ENCODE measurements around the gene RAMP1. TPM values are rescaled to one million over a fixed set of nuclear protein-coding genes. Genes with fewer than 3 reads are reported as not detected.

RAMP1 gene
- total RNA-seq, 1 experiment from 2014 or later = 13.5 TPM

DNA sequence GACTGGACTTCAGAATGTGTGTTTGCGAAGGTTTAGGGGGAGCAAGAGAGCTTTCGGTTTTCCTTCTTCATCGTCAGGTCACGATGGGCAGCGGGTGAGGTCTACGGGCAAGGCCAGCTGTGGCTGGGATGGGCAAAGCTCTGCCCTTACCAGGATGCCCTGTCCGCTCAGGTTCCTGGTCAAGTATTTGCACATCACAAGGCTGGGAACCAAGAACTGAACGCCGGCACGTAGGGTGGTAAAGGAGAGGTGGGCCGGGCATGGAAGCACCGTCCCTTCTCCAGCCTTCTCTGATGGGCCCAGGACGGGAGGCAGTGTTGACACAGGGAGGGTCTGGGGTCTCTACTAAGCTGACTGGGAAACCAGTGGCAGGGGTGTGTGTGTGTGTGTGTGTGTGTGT, 56.9 kb downstream of the RAMP1 start:
- DNase-seq (ENCODE audit: low read depth) = no peak

DNA sequence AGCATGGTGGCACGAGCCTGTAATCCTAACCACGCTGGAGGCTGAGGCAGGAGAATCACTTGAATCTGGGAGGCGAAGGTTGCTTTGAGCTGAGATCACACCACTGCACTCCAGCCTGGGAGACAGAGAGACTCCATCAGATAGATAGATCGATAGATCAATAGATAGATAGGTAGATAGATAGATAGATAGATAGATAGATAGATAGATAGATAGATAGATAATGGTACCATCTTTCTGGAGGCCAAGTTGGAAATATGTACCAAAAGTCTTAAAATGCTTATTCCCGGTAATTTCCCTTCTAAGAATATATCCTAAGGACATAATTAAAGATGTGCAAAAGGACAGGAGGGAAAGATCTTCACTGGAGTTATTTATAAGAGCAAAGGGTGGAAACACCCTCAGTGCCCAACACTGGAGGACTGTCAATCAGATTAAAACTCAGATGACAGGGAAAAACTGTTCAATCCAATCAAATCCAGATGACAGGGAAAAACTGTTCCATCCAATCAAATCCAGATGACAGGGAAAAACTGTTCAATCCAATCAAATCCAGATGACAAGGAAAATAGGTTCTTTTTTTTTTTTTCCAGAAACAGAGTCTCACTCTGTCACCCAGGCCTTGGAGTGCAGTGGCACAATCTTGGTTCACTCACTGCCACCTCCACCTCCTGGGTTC, 58.4 kb downstream of the RAMP1 start:
- DNase-seq (ENCODE audit: low read depth) = no peak

DNA sequence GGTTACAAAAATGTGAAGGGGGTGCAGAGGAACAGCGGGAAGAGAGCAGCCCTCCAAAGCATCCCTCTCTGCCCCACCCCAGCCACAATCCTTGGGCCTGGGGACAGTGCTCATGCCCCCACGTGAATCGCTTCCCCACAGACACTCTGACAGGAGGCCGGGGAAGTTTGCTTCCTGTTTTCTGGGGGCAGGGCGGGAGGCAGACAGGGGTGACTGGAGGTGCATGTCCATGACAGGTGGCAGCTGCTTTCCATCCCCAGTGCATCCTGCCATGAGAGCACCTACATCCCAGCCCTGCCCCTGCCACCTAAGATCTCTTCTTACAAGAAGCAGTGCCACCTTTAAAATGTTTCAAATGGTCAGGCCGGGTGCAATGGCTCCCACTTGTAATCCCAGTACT, 60.2 kb downstream of the RAMP1 start:
- no peak for DNase-seq (ENCODE audit: low read depth)

DNA sequence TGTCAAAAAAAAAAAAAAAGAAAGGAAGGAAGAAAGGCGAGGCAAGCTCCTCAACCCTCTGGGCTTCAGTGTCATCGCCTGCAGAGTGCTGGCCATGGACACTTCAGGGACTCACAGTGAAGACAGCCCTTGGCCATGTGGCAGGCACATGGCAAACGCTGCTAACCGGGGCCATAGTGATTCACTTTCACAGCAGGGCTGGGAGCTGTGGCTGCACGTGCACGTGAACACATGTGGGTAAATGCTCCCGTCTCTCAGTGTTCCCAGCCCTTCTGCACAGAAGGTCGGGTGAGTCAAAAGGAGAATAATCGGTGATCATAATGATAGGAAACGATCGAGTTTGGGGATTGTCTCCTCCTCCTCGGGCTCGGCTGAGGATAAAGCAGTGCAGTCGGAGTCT, 61.2 kb downstream of the RAMP1 start:
- peak; percentile 17 for DNase-seq (ENCODE audit: low read depth)

DNA sequence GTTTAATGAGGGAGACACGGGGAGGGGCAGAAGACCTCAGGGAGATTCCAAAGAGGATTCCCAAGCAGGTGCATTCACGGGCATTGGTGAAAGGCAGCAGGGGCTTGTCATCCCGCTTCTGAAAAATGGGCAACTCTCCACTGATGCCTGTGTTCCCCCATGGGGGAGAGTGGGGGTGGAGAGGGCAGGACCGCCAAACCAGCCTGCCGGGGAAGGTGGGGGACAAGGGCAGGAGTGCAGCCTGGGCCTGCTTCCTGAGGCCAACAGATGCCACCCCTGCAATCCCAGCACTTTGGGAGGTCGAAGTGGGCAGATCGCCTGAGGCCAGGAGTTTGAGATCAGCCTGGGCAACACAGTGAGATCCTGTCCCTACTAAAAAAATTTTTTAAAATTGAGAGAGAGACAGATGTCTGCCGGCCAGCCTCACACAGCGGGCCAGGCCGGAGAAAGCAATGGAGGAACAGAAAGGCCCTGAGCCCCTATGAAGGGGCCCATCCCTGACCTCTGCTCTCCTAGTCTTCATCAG, 62.6 kb downstream of the RAMP1 start:
- no peak for DNase-seq (ENCODE audit: low read depth)

DNA sequence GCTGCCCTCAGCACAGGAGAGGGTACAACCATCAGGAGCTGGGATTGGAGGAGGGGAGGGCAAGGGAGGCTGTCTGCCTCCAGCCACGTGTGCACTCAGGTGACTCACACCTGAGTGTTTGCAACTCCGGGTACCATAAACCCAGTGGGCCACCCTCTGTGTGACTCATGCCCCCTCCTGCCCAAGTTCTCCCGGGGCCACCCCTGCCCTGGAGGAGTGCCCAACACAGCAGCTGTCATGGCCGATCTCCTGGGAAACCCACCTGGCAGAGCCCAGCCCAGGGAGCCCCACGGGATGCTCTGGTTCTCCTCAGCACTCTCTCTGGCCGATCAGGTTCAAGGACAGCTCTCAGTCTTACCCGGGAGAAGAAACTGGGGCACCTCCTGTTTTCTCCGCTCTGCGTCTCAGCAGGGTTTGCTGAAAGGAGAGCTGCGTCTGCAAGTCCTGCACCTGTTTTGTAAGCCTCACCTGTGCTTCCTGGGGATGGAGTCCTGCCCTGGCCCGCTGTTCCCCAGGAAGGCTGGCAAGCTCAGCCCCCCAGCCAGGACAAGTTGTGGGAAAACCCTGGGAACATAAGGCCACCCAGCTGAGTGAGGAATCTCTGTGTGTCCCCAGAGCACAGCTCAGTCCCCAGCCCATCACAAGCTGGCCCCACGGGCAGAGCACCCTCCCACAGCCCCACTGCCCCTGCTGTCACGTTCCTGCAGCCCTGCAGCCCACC, 63.4 kb downstream of the RAMP1 start:
- DNase-seq (ENCODE audit: low read depth) = peak; percentile 34

DNA sequence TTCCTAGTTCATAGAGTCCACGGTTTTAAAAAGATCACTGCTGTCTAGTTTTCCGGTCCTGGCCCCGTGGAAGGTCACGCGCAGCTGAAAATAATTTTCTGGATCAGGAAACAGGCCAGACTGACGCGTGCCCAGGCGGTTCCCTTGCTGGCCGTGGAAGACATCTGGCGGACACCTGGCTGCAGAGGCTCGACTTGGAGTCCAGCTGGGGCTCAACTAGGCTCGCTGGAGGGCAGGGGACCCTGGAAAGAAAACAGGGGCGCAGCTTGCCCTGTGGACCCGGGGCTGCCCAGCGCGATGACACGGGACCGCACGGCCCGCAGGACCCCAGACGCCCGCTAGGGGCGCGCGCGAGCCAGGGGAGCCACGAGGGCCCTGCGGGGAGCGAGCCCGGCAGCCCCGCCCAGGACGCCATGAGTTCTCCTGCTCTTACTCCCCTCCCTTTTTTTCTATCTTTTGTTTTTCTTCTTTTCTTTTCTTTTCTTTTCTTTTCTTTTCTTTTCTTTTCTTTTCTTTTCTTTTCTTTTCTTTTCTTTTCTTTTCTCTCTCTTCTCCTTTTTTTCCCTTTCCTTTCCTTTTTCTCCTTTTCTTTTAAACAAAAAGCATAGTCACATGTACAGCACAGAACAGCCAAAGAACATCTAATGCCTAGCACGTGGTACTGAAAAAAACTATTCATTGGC, 64.2 kb downstream of the RAMP1 start:
- peak; percentile 18 for DNase-seq (ENCODE audit: low read depth)

DNA sequence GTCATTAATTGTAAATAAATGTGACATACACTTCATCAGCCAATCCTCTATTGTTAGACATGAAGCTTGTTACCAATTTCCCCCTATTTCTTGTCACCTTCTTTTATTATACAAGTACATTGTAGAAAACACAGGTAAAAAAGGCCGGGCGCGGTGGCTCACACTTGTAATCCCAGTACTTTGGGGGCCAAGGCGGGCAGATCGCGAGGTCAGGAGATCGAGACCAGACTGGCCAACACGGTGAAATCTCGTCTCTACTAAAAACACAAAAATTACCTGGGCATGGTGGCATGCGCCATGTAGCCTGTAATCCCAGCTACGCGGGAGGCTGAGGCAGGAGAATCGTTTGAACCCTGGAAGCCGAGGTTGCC, 64.7 kb downstream of the RAMP1 start:
- no peak for DNase-seq (ENCODE audit: low read depth)

DNA sequence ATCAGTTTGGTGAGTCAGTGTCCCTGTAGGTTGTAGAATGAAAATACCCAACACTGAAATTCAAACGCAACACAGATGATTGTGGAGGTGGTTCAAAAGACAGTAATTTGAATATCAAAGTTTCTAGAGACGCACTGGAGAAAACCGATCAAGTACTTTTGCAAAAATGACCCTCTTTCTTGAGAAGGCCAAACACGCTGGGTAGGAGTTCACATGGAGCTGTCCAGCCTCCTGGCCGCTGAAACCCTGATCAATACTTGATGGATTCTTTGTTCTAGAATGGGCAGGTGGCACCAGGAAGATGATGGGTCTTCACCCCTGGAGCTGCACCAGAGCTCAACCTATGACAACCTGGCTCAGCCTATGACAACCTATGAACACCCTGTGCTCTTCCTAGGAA, 67.7 kb downstream of the RAMP1 start:
- DNase-seq (ENCODE audit: low read depth) = no peak

DNA sequence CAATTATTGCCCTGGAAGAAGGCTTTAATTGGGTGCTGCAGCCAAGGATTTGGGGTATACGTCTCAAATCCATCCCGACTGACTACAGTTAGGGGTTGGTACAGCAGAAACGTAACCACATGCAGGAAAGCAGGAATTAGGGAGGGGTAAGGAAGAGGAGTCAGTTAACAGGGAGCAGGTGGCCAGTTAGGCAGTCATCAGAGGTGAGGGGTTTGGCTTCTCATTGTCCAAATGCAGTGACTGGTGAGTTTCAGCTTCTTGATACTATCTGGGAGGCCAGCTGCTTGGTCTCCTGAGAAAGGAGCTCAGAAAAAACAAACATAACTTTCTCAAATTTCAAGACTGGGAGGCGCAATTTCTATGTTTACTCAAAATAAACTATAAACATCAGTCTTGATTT, 68.6 kb downstream of the RAMP1 start:
- DNase-seq (ENCODE audit: low read depth) = peak; percentile 32

DNA sequence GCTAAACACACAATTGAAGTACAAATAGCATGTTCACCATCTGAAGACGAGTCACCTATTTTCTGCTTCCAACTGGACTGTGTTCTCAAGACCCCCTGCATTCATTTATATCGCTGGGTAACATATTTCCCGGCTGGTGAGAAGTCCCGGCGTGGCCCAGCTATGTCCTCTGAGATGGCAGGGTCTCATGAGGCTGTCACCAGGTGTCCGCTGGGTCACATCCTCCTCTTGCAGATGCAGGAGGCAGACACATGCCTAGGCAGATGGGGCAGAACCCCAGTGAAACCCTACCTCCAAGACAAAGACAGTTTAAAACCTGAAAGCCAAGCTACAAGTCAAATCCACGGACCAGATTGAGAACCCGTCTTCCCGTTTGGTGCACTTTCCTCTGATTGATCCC, 70.6 kb downstream of the RAMP1 start:
- DNase-seq (ENCODE audit: low read depth) = no peak

DNA sequence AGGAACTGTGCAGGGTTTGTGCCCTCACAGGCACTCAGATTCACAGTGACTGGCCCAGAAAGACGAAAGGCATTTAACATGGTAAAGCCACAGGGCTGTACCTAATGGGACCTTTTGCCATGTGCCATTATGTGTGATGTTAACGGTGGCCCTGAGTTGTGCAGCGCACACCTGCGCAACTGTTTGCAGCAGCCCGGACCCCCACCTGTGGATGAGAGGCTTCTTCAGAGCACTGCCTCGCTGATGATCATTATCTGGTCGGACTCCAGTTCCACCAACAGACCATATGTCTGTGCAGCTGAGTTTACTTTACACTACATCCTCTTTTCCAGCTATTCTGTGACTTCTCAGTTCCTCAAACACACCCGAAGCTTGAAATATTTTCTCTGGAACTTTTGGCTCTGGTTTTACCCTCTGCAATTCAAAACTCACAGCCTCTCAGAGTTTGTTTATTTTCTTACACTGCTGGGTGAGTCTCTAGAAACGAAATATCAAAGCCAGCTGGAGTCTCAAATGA, 71.8 kb downstream of the RAMP1 start:
- no peak for DNase-seq (ENCODE audit: low read depth)

DNA sequence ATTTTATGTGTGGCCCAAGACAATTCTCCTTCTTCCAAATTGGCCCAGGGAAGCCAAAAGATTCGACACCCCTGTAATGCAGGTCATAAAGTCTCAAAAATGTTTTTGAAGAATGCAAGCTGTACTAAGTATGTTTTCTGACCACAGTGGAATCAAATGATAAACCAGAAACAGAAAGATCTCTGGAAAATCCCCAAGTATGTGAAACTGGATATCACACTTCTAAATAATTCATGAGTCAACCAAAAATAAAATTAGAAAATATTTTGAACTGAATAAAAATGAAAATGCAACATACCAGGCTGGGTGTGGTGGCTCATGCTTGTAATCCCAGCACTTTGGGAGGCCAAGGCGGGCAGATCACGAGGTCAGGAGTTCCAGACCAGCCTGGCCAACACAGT, 73.3 kb downstream of the RAMP1 start:
- DNase-seq (ENCODE audit: low read depth) = peak; percentile 88

DNA sequence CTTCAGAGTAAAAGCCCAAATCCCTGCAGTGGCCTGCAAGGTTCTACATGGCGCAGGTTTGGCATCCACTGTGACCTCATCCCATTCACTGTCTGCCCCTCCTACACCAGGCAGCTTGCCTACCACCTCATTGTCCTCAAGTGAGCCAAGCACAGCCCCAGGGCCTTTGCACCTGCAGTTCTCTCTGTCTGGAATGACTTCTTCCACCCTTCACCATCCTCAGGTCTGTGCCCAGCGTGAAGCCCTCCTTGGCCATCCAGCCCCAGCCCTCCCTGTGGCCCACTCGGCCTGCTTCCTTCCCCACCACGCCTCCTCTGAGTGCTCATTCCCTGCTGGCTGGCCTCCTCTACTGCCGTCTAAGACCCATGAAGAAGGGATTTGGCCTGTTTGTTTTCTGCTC, 74.8 kb downstream of the RAMP1 start:
- DNase-seq (ENCODE audit: low read depth) = no peak

DNA sequence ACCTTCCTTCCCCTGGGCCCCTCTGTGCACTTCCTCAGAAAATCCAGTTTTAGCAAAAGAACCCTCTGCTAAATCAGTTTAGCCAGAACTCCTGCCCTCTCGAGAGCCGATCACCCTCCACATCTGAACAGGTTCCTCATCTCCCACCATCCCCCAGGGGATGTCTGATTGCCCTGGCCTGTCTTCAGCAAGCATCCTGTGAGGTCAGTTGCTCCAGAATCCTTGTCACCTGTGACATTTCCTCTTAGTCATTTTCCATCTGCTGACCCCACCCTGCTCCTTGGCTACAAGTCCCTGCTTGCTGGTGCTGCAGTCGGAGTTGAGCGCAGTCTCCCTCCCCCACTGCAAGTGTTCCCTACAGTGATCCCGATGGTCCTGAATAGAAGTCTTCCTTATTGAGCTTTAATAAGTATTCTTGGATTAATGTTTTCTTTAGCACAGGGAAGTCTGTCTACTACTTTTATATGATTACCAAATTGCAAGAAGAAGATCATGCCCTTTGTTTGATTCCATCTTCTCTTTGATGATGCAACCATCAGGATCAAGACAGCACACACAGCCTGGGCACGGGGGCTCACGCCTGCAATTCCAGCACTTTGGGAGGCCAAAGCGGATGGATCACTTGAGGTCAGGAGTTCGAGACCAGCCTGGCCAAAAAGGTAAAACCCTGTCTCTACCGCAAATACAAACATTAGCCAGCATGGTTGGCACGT, 76.5 kb downstream of the RAMP1 start:
- DNase-seq (ENCODE audit: low read depth) = no peak

DNA sequence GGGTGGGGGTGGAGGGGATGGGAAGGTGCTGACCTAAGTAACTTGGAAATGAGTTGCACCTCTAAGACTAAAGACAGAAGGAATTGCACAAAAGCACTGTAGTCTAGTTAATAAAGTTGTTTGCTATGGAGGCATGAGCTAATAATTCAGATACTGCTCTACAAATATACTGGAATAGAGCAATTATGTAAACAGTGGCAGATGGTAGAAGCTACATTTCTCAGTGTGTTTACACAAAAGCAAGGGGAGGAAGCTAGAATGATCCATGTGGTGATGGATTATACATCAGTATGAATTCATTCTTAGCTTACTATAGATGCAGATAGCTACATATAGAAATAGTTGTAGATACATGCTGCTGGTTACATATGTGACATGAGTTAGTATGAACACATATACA, 79.8 kb downstream of the RAMP1 start:
- DNase-seq (ENCODE audit: low read depth) = no peak

DNA sequence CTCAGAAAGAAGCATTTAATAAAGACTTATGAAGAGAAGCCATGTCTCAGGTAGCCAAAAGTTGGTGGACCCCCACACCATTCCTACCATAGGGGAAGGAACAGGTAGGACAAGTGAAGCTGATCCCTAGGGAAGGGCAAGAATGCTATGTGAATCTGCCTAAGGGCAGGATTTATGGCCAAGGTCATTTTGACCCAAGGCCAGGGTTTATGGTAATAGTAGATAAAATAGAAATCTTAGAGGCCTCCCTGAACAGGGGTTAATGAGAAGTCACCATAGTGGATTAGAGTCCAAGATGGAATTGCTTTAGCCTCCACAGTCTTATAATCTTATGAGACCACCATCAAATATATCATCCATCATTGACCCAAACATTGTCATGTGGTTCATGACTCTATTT, 81.4 kb downstream of the RAMP1 start:
- no peak for DNase-seq (ENCODE audit: low read depth)

DNA sequence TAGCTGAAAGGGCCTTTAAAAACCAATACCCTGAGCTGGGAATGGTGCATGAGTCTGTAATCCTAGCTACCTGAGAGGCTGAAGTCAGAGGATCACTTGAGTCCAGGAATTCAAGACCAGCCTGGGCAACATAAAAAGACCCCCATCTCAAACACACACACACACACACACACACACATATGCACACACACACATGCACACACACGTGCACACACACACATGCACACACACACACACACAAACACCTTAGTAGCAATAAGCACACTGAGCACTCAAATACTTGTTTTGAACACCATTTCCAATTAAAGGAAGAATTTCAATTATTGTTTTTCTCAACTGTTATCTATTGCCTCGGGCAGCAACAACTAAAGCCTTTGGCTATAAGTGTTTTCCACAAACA, 81.8 kb downstream of the RAMP1 start:
- no peak for DNase-seq (ENCODE audit: low read depth)

DNA sequence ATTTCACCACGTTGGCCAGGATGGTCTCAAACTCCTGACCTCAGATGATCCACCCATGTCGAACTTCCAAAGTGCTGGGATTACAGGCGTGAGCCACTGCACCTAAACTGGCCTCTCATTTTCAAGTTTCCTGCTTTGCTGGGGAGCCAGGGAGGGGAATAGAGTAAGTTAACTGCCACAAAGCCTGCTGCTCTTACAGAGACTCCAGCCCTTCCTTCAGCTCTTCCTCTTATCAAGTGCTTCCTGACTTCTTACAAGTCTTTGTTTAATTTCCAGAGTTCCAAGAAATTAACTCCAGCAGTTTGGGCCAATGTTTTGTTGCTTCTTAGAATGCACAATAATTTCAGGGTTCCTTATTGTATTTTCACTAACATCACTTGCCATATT, 83.1 kb downstream of the RAMP1 start:
- no peak for DNase-seq (ENCODE audit: low read depth)

DNA sequence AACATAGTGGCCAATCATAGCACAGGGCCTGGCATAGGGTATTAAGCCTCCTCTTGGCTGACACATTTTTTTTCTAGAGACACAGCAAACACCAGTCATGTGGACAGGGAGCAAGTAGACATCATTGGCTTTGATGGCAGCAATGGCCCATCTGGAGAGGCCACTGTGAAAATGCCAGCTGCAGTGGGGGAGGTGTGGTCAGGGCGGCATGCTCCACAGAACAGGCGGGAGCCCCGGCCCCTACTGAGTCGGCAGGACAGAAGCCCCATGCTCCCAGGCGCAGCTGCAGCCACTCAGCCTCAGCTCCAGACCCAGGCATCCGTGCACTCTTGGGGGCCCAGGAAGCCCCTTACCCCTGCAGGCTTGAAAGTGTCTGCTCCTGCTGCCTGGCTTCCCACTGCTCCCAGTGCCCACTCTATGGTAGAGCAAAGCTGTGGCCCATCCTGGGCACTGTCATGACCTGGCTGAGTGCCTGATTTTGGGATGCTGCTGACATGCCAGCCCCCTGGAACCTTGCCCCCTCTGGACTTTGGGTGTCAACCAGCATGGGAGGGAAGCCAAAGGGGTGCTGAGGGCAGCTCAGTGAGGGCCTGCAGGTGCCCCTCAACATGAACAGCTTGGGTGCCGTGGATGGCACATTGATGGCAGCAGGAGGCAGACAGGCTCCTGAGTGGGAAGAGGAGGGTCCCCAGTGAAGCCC, 84.1 kb downstream of the RAMP1 start:
- DNase-seq (ENCODE audit: low read depth) = no peak

DNA sequence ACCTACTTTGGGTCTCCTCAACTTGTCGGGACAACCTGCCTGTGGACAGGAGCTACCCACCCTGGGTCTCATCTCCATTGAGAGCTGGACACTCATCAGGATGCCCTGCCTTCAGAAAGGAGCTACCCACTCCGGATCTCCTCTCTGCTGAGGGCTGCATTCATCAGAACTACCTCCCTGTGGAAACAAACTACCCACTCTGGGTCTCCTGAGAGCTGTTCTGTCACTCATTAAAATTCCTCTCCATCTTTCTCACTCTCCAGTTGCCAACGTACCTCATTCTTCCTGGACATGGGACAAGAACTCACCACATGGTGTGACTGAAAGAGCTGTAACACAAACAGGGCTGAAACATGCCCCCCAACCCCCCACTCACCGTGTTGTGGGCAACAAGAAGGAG, 84.9 kb downstream of the RAMP1 start:
- DNase-seq (ENCODE audit: low read depth) = no peak
